Measurements from ENCODE around the gene PDLIM5.

The PDLIM5 gene

GRCh38 chr4:94561249-94562024, 109.7 kb downstream of the PDLIM5 start:
- DNase-seq (ENCODE audit: extremely low read depth, low read depth): no peak
- no peak for TF ChIP-seq CTCF (IDR thresholded peaks at IDR 0.05; ENCODE audit: low read depth, low read length)

DNA sequence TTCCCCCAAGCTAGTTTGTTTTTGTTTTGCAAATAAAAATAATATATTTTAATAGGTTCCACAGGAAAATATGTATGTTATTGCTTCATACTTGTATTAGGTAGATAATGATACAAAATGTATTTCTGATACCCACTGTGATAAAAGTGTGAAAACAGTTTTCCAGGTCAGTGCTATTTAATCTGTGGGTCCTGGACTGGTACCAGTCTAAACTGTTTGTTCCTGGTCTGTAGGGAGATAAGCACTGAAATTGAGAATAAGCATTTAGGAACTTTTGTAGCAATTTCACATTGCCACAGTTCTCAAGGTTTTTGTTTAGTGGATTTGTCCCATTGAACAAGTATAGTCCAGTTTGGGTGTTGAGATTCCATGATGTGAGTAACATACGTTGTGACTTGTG, 110.5 kb downstream of the PDLIM5 start:
- no peak for DNase-seq (ENCODE audit: extremely low read depth, low read depth)
- no peak for TF ChIP-seq CTCF (IDR thresholded peaks at IDR 0.05; ENCODE audit: low read depth, low read length)

DNA sequence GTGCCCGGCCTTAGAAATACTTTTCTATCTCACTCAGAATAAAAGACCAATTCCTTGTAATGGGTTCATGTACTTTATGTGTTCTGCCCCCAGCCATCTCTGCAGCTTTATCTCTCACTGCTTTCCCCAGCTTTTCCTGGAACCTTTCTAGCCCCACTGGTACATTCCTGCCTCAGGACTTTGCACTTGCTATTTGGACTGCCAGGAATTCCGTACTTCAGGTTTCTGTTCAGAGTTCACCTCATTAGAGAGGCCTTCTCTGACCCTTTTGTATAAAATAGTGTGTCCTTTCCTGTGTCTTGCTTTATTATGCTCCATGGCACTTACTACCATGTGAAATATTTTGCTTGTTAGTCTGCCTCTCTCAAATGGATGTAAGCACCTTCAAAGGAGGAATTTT, 112.5 kb downstream of the PDLIM5 start:
- no peak for DNase-seq (ENCODE audit: extremely low read depth, low read depth)
- TF ChIP-seq CTCF (IDR thresholded peaks at IDR 0.05; ENCODE audit: low read depth, low read length): no peak

DNA sequence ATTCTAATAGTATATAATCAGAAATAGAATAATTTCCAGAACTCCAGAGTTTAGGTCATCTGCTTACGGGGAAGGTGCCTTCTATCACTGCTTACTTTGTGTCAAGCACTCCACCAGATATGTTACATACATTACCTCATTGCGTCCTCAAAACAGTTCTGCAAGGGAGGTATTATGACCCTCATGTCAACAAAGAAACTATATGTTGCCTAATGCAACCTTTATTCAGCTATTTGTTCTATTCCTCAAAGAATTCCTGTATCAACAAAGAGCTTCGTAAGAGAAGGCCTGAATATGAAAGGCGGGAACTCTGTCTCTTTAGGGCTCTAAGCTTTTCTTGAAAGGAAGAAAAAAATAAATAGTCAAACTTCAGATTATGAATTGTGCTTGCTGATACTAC, 114.7 kb downstream of the PDLIM5 start:
- TF ChIP-seq CTCF (IDR thresholded peaks at IDR 0.05; ENCODE audit: low read depth, low read length): no peak
- DNase-seq (ENCODE audit: extremely low read depth, low read depth): no peak

GRCh38 chr4:94567811-94568210, 116.1 kb downstream of the PDLIM5 start:
- TF ChIP-seq CTCF (IDR thresholded peaks at IDR 0.05; ENCODE audit: low read depth, low read length): no peak
- no peak for DNase-seq (ENCODE audit: extremely low read depth, low read depth)

DNA sequence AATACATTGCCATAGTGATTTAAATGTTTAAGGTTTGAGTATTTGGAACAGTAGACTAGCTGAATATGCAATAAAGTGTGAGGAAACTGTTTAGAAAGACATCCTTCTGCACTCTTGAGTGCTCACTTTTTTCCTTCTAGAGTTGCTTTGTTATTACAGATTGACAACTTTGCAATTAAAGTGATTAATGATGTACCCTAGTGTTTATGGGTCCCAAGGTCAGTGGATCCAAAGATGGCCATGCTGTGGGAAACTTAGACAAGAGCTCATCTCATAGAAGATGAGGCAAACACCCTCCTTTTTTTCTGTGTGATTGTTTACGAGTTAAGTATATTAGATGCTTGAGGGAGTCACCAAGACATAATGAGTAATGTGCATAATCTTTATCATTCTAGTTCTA, 118.8 kb downstream of the PDLIM5 start:
- no peak for DNase-seq (ENCODE audit: extremely low read depth, low read depth)
- no peak for TF ChIP-seq CTCF (IDR thresholded peaks at IDR 0.05; ENCODE audit: low read depth, low read length)

GRCh38 chr4:94571298-94571697, 119.6 kb downstream of the PDLIM5 start:
- DNase-seq (ENCODE audit: extremely low read depth, low read depth): no peak
- TF ChIP-seq CTCF (IDR thresholded peaks at IDR 0.05; ENCODE audit: low read depth, low read length): no peak

All from AG09319 (cell line).